Measurements from ENCODE around the gene SH2D1B.

- TF ChIP-seq CREB1 (CRISPR knock-in tag; IDR thresholded peaks at IDR 0.05; ENCODE audit: low read depth): no peak
- TF ChIP-seq CTCF (conservative IDR thresholded peaks at IDR 0.05; ENCODE audit: low read depth in 2 of 2): no peak
- TF ChIP-seq ETS1 (IDR thresholded peaks at IDR 0.05): no peak
- TF ChIP-seq ZNF331 (CRISPR knock-in tag; IDR thresholded peaks at IDR 0.05; ENCODE audit: low read depth): no peak
- TF ChIP-seq POLR2AphosphoS5 (IDR thresholded peaks at IDR 0.05; ENCODE audit: low read depth): no peak
- TF ChIP-seq EZH2 (IDR thresholded peaks at IDR 0.05; ENCODE audit: low read depth, unreplicated experiment): no peak
- TF ChIP-seq REST (IDR thresholded peaks at IDR 0.05; ENCODE audit: unreplicated experiment): no peak
- TF ChIP-seq EZH2phosphoT487 (IDR thresholded peaks at IDR 0.05; ENCODE audit: unreplicated experiment): no peak
Measured at GRCh38 chr1:162376691-162377090, 35.2 kb downstream of the SH2D1B start, which contains the start of gene SPATA46.
